Stimulated activated CD8-positive, alpha-beta memory T cell treated with anti-CD3 and anti-CD28 coated beads, Interleukin-2, amount 100 ng/mL, for 1 hour (primary cell): Measurements from ENCODE around the gene TC2N.
"Not testable (repeated sequence)": the region's sequence is repeated elsewhere in the genome, so short reads cannot be mapped to it uniquely, and the experiment has no call there.

ENCODE experiments used
- DNase-seq, 2 donors: peaks; one replicate each; pipeline ENCODE4 v3.0.0-alpha.2; 2020; ENCODE audit warnings: low read depth in 2 of 2

TC2N gene

DNA sequence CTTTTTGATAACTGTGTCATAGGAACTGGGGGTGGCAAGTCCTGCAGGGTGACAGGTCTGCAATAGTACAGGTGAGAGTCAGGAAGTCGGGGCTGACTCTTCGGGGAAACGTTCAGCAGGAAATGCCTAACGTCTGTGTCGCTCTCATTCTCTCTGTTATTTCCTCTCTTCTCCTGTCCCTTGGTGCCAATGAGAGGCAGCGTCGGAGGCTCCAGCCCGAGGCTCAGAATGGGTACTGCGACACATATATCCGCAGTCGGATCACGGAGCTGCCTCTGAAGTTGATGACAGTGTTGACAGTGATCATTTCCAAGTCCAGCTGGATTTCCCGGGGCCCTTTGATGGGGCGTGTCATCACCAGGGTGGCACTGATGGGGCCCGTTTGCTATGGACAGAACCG is 2.7 kb upstream of the TC2N start:
- peak in 1 of 2 donors; percentile 38 for DNase-seq

- no peak for DNase-seq
Measured at GRCh38 chr14:91869556-91869955, 2.2 kb upstream of the TC2N start.

GRCh38 chr14:91866511-91867295 is 633 bp downstream of the TC2N start:
- DNase-seq: no peak

DNA sequence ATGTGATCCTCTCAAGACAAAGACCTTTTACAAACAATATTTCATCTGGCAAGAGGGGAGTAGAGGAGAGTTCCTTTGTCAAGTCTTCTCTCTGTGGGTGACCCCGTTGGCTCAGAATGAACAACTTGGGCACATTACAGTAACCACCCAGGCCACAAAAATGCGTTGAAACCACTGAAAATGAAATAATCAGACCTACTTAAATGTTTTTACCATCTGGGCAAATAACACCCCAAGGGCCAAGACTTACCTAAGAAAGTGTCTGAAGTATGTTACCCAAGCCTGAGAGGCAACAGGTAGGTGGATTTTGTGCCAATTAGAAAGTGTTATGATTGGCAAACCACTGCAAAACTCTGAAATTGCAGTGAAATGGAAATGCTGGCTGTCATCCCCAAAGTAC is 1.3 kb downstream of the TC2N start:
- no peak for DNase-seq

DNA sequence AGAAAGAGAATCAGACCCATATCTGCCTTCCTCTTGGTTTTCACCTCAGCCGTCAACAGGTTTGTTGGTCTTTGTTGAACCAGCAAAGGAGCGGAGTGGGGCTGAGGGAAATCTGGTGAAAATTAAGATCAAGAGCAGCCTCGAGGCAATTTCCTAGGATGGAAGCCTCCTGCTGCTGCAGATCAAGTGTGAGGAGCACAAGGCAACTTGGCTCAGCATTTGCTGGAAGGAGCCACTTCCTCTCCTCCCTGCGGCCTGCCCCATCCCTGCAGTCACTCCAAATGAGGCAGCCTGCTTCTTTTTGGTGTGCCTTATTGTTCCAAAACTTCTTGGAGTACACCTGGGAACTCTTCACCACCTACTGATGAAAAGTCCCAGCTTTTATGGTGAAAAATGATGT is 4.9 kb downstream of the TC2N start:
- DNase-seq: no peak

GRCh38 chr14:91861091-91861490 is 6.2 kb downstream of the TC2N start:
- DNase-seq: no peak

DNA sequence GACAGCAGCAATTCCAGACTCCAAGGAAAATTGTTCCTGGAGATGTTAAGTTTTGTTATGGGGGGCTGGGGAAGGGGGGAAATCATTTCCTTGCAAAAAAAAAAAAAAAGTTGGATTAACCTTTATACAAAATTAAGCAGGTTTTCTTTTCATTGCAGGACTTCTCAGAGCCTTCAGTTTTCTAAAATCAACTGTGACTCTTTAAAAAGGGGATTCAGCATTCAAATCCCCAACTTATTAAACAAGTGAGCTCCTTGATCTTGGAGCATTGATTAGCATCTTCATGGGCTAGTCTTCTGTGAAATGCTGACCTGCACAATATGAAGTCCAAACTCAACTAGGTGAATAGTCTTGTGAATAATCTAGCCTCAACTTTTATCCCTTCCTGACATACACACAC is 7.1 kb downstream of the TC2N start:
- DNase-seq: no peak

- no peak for DNase-seq
Measured at GRCh38 chr14:91858536-91859275, 8.6 kb downstream of the TC2N start.

- DNase-seq: no peak
Measured at GRCh38 chr14:91857614-91858013, 9.7 kb downstream of the TC2N start.

DNA sequence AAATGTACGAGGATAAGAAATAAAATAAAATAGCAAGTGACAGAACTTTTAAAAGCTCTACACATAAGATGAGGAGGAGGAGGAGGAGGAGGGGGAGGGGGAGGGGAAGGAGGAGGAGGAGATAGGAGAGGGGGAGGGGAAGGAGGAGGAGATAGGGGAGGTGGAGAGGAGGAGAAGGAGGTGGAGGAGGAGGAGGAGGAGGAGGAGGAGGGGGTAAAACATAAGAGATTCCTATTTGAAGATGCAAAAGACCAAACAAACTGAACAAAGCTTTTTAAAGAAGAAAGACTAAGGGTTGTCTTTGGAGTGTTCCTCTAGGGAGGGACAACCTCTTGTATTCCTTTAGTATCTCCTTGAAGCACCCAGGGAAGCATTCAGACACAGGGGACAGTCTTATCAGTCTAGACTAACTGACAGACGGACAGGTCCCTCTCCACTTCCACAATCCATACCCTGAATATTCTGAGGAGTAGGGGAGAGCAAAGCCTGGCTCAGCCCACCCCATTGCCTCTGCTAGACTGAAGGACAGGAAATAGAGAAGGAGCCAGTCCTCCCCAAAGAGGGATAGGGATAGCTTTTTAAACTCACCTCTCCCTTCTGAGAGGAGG is 12.9 kb downstream of the TC2N start:
- no peak for DNase-seq

DNA sequence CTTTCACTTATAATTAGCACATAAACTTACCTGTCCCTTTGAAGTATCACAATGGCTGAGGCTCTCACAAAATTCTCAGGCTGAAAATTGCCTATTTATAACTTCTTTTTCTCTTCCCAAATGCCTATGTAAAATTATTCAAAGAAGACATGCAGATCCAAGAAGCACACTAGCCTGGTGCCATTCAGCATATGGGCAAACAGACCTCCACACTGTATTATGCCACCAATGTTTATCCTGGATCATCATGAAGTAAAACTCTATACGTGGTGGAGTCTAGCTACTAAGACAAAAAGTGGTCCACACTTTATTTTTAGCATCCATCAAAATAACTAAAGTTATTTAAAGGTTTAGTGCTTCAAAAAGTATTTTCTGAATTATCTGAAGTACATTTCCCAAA is 15.8 kb downstream of the TC2N start:
- DNase-seq: no peak

GRCh38 chr14:91848504-91849001 is 18.8 kb downstream of the TC2N start:
- no peak for DNase-seq

DNA sequence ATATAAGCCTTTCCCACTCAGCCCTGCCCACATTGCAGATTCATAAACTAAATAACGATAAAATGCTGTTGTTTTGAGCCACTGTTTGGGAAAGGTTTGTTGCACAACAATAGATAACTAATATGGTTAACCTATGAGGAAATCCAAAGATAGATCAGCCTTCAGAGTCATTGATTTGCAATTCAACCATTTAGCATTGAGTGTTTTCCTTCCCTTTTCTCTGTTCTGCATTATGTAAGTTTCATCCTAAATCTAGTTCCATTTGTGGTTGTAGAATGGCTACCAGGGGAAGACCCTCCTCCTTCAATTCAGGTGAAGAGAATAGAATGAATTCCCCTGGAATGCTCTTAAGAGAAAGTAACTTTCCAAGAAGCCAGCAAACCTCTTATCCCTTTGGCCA is 19.6 kb downstream of the TC2N start:
- DNase-seq: no peak

- DNase-seq: no peak
Measured at GRCh38 chr14:91845652-91846051, 21.7 kb downstream of the TC2N start.

DNA sequence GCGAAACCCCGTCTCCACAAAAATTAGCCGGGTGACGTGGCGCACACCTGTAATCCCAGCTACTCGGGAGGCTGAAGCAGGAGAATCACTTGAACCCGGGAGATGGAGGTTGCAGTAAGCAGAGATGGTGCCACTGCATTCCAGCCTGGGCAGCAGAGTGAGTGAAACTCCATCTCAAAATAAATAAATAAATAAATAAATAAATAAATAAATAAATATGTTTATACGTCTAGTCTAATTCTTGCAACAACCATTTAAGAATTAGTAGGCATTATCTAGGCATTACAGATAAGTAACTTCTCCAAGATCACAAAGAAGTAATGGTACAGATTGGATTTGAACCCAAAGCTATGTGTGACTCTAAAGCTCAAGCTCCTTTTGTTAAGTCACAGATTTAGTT is 22.3 kb downstream of the TC2N start:
- DNase-seq: not testable (repeated sequence)

DNA sequence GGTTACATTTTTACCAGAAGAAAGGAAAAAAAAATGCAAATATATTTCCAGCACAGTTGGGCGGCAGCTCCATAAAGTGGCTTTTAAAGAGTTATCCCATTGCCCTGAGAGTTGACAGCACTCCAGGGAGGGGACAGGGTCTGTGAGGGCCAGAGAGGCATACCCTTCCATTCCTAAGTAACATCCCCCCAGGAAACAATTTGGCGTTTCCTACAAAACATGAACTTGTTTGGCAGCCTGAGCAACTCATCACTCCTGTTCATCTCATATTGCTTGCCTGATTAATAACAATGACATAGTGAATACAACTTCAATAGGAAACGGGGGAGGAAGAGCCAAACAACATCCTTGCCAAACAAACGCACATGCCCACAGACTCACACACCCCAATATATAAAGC is 23.3 kb downstream of the TC2N start:
- DNase-seq: no peak

- DNase-seq: no peak
Measured at GRCh38 chr14:91843437-91843836, 23.9 kb downstream of the TC2N start.

- DNase-seq: no peak
Measured at GRCh38 chr14:91841065-91841464, 26.3 kb downstream of the TC2N start.

DNA sequence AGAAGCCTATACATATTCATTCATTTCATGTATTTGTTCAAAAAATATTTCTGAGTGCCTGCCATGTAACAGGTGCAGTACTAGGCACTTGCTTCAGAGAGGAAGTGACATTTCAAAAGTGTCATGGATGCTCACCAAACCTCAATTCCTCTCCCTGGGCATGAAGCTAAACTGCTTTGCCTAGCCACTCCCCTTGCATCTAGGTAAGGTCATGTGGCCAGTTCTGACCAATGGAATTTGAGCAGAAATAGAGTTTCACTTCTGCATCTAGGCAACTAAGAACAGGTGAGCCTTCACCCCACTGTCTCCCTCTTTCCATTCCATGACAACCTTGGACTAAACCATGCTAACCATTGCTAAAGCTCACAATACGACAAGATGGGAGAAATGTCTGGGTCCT is 27.6 kb downstream of the TC2N start:
- no peak for DNase-seq

- DNase-seq: no peak
Measured at GRCh38 chr14:91837076-91837475, 30.3 kb downstream of the TC2N start.

- peak; percentile 50 to 87 for DNase-seq
Measured at GRCh38 chr14:91835920-91836843, 31.2 kb downstream of the TC2N start.
